ENCODE measurements around the gene STK32C.

The STK32C gene

DNA sequence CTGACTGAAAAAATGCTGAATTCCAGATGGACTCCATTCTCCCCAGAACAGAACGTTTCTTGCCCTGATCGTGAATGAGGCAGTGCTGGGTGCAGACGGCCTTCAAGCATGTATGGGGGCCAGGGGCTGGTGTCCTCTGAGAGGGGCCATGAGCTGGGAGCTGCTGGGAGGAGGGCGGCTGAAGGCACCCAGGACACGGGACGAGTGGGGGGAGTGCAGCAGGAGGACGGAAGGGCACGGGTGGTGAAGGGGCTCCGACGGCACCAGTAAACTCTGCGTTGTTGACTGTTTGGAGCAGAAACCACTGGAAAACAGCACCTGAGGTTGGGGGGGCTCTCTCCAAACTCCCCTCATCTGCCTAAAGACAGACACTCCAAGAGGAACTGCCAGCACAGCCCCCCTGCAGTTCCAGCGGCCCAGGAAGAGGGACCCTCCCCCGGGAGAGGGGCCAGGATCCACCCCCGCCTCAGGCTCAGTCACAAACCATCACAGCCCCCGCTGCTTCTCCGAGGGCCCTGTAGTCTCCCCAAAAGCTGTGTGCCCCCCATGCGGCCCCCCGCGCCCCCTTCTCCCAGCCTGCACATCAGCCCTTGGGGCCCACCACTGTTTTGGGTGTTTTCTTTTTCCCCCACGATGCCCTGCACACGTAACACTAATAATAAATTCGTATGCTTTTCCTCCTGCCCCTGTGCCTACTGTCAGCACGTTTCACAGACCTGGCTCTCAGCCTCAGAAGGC is 65.5 kb downstream of the STK32C start:
- no peak for DNase-seq

- no peak for DNase-seq
These were observed 66.3 kb downstream of the STK32C start for GRCh38 chr10:132241496-132241895.

- DNase-seq: no peak
These were observed 66.7 kb downstream of the STK32C start for GRCh38 chr10:132241086-132241485.

DNA sequence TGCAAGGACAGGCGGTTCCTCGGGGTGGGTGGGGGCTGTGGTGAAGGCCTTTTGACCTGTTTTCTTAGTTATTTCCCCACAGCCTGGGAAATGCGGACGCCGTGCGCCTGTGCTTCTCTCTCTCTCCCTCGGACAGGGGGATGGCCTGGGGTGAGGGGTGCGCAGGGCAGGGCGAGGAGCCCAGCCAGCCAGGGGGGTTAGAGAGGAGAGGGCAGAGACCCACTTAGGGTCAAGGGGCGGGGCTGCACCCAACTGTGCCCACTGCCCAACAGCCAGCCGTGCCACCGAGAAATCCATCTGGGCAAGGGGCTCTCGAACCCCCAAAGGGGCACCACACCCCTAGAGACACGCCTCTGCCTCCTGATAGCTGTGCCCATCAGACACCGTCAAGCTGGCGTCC is 67.2 kb downstream of the STK32C start:
- DNase-seq: no peak

- DNase-seq: no peak
These were observed 67.6 kb downstream of the STK32C start for GRCh38 chr10:132240156-132240555.

- no peak for DNase-seq
These were observed 68.4 kb downstream of the STK32C start for GRCh38 chr10:132239126-132240031.

GRCh38 chr10:132238371-132239125 is 69.2 kb downstream of the STK32C start:
- no peak for DNase-seq

DNA sequence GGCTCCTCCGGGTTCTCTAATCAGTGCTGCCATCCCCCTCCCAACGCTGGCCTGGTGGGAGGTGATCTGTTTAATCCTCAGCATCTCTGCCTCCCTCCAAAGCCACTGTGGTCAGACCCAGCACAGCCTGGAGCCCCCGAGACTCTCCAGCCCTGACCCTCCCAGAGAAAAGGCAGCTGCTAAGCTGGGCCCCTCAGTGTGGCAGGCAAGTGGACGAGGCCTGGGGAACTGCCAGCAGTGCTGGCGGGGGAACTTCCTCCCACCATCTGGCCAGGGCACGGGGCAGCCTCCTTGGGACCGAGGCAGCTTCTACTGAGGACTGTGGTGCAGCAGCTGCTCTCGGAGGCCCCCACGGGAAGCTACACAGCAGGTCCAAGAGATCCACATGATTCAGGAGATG is 69.9 kb downstream of the STK32C start:
- no peak for DNase-seq

- no peak for DNase-seq
These were observed 70.4 kb downstream of the STK32C start for GRCh38 chr10:132237396-132237795.

GRCh38 chr10:132236881-132237280 is 70.9 kb downstream of the STK32C start:
- DNase-seq: no peak

GRCh38 chr10:132236161-132236560 is 71.6 kb downstream of the STK32C start:
- no peak for DNase-seq

DNA sequence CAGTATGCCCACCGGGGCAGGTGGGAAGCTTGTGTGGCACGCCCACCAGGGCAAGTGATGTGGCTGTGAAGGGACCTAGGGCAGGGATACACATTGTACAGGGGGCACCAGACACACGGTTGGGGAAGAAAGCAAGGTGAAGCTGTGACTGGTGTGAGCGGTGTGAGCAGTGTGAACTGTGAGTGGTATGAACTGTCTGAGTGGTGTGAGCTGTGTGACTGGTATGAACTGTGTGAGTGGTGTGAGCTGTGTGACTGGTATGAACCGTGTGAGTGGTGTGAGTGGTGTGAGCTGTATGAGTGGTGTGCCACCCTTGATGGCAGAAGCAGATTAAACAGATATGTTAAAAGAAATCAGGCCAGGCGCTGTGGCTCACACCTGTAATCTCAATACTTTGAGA is 72.9 kb downstream of the STK32C start:
- DNase-seq: no peak

DNA sequence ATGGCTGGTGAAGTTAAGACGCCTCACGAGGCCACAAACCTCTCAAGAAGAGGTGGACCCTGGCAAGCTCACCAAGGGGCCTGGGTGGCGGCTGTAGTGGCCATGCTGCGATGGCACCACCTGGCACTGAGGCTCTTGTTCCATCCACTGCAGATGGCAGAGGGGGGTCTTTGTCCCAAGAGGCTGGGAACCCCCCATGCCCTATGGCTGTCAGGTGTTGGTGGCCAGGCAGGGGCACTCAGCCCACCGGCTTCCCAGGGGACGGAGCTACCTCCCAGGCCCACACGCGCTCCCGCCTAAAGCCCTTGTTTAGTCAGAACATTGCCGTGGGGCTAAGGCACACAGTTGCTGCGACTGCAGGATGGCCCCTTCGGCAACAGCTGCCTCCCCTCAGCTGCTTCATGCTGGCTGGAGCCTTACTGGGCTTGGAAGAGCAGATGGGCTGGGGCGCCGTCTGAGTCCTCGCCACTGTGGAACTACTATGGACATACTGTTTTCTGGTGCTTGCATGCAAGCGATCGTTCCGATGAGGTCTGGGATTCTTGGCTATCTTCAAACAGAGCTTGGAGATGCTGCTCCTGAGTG is 74.2 kb downstream of the STK32C start:
- no peak for DNase-seq

DNA sequence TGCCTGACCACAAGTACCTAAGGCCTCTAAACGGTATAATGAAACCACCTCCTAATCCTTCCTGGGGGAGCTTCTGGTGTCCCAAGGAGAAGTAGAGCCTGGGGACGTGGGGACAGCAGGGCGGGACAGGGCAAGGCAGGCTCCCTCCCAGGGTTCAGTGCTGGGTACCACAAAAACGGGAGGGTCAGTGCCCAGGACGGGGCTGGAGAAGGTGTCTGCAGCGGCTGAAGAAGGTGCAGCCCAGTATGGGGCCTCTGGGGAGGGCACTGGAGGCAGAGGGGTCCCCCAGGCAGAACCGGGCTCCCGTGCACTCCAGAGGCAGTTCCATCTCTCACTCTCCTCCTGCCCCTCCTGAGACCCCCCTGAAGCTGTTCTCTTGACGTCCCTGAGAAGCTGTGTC is 74.8 kb downstream of the STK32C start:
- DNase-seq: no peak

DNA sequence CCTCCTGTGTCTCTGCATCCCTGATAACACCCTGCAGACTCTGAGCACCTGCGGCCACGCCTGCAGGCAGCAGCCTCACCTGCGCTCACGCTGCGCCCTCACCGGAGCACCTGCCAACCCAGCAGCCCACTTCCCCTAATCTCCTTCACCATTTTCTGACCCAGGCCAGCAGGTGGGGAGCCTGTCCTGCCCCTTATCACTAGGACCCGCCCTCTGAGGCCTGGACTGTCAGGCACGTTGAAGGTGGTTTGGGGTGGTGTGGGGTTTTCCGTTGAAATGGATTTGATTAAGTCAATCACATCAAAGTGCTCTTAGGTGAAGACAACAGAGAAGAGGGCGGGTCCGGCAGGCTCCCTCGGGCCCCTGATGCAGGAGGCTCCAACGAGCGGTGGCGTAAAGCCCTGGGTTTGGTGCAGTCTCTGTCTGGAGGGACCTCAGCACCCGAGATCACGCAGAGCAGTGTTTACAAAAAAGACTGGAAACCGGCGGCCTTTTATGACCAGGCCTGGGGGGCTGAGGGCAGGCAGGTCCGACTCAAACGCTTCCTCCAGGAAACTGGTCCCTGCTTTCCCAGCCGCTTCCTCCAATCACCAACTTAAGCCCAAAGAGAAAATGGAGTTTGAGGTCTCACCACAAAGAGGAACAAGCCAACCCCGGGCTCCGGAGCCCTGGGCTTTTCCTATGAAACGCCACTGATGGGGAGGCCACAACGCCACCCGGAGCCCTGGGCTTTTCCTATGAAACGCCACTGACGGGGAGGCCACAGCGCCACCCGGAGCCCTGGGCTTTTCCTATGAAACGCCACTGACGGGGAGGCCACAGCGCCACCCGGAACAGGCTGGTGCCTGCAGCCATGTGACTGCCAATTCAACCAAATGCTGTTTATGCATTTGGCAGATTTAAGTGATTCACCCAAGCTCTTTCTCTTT is 75.5 kb downstream of the STK32C start:
- DNase-seq: peak; percentile 49

DNA sequence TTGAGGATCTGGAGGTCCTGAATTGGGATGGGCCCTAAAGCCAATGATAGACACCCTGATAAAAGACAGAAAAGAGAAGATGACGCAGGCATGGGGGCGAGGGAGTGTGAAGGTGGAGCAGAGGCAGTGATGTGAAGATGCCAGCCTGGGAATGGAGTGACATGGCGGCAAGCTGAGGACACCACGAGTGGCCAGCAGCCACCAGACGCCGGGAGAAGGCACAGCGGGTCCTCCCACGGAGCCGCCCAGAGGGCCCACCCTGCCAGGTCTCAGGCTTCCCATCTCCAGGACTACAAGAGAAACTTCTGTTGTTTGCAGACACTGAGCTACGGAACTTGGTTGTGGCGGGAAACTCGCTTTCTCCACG is 76.1 kb downstream of the STK32C start:
- DNase-seq: no peak

GRCh38 chr10:132230557-132231210 is 77.1 kb downstream of the STK32C start:
- no peak for DNase-seq

DNA sequence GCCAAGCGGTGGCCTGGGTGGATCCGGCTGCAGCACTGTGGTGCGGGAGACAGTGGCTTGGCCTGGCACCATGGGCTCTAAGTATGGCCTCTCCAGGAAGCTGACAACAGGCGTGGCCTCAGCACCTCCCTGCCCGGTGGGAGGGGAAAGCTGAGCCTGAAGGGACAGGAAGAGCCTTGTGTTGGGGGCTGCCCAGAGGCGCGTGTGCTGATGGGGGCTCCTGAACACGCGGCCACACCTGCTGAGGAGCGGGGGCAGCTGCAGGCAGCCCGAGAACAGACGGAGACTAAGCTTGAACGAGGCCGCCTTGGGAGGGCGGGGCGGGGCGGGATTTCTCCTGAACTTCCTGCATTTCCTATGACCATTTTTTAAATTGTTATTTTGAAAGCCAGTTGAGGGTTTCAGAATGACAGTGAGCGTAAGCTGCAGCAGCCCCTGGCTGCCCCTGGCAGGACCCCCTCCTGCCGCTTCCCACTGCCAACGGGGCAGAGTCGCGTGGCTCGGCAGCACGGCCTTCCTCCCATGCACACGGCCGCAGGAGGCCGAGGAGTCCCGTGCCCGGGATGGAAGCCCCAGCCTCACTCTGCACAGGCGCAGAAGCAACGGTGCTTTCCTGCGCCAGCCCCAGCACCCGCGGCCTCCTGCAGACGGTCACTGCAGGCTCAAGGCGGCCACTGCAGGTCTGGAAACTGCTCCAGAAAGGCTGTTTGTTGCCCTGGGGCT is 77.8 kb downstream of the STK32C start:
- DNase-seq: no peak

DNA sequence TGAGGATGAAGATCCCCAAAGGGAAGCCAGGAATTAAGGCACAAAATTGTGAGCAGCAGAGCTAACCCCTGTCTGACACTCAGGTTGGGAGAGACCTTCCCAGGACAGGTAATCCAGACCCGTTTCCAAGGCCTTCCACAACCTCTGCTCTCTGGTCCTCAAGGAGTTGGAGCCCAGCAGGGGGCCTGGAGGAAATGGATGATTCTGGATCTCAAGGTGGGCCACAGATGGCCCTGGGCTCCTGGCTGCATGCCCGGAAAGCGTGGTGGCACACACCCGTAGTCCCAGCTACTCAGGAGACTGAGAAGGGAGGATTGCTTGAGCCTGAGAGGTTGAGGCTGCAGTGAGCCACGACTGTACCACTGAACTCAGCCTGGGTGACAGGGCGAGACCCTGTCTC is 78.7 kb downstream of the STK32C start:
- DNase-seq: no peak

DNA sequence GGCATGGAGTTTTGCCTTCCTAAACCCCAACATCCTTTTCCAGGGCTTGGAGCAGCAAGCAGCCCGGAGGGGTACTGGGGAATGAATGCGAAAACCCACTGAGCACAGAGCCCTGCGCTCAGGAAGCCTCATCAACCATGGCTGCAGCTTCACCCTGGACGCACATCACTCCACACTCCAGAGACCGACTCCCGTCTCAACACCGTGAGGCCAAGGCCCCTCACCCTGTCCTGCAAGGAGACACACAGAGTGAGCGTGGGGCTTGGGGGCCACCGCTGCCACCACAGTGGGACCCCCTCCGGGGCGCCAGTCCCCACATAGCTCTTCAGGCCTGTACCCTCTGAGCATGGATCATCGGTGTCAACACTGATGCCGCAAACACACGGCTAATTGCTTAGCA is 79.1 kb downstream of the STK32C start:
- DNase-seq: no peak
